SK-N-MC (cell line): ENCODE results near the gene CHST3.
"Not testable (repeated sequence)": the region's sequence is repeated elsewhere in the genome, so short reads cannot be mapped to it uniquely, and the experiment has no call there.

Experiments
- DNase-seq: peaks from one replicate; pipeline ENCODE4 v3.0.0-alpha.2; 2011; ENCODE audit warnings: low read depth, low spot score
- H3K27ac ChIP-seq: fragments of 200-600 bp; sonication (generic); 2 replicates; pipeline ENCODE4 v1.5.1; 2016; ENCODE audit warnings: mixed run types
- H3K36me3 ChIP-seq: fragments of 200-600 bp; sonication (generic); 2 replicates; pipeline ENCODE4 v1.6.1; 2017; ENCODE audit warnings: antibody characterized with exemption, low read length, mixed read lengths; ENCODE audit not compliant: insufficient read depth
- H3K4me3 ChIP-seq: fragments of 200-600 bp; sonication (generic); 2 replicates; pipeline ENCODE4 v1.5.1; 2016
- H3K9ac ChIP-seq: fragments of 200-600 bp; sonication (generic); 2 replicates; pipeline ENCODE4 v1.8.0; 2017; ENCODE audit warnings: mixed run types, mixed read lengths; ENCODE audit not compliant: insufficient read length
- H3K9me3 ChIP-seq: fragments of 200-600 bp; sonication (generic); 2 replicates; pipeline ENCODE4 v1.6.1; 2017; ENCODE audit warnings: low read depth, mild to moderate bottlenecking, antibody characterized with exemption, low read length, moderate library complexity, mixed read lengths
- EZH2 ChIP-seq: fragments of 200-600 bp; sonication (generic); IDR thresholded peaks from one replicate; pipeline ENCODE4 v1.6.1; 2017; ENCODE audit warnings: antibody characterized with exemption
- FOXP2 ChIP-seq: optimal IDR thresholded peaks from 2 replicates; pipeline ENCODE3; 2011; ENCODE audit warnings: mild to moderate bottlenecking, moderate library complexity; ENCODE audit not compliant: insufficient read depth; ENCODE audit errors: extremely low read length, control extremely low read depth
- POLR2AphosphoS5 ChIP-seq: IDR thresholded peaks from 2 replicates; pipeline ENCODE4 v1.6.1; 2012; ENCODE audit warnings: mild to moderate bottlenecking, low read depth, low read length, borderline replicate concordance

CHST3 gene

DNA sequence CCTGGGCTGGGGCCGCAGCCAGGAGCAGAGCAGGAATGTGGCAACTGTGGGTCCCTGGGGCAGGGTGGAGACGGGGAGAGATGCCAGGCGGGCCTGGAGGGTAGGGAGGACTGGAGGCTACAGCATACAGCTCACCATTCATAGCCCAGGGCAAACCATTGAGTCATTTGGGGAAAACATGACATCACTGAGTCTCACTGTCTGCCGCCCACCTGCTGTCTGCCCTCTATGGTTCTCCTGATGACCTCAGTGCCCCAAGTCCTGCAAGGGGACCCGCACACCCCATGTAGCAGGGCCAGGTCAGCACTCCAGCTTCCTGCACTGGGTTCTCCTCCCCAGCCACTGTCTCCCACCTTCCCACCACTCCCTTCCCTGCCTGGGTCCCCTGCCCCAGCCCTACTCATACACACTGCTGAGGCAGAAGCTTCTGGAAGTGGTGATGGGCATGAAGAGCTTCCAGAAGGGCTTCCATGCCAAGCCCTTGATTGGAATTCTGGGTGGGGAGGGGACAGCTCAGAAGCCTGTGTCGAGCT, 10.4 kb downstream of the CHST3 start:
- H3K27ac ChIP-seq: no peak overlapping the region
- H3K9ac ChIP-seq: no peak overlapping the region
- no peak for TF ChIP-seq POLR2AphosphoS5
- no peak for TF ChIP-seq EZH2
- TF ChIP-seq FOXP2: no peak
- no peak overlapping the region for H3K4me3 ChIP-seq
- H3K9me3 ChIP-seq: no peaks in the 10 kb centered on the region
- no peak for DNase-seq
- H3K36me3 ChIP-seq: no peaks in the 10 kb centered on the region

DNA sequence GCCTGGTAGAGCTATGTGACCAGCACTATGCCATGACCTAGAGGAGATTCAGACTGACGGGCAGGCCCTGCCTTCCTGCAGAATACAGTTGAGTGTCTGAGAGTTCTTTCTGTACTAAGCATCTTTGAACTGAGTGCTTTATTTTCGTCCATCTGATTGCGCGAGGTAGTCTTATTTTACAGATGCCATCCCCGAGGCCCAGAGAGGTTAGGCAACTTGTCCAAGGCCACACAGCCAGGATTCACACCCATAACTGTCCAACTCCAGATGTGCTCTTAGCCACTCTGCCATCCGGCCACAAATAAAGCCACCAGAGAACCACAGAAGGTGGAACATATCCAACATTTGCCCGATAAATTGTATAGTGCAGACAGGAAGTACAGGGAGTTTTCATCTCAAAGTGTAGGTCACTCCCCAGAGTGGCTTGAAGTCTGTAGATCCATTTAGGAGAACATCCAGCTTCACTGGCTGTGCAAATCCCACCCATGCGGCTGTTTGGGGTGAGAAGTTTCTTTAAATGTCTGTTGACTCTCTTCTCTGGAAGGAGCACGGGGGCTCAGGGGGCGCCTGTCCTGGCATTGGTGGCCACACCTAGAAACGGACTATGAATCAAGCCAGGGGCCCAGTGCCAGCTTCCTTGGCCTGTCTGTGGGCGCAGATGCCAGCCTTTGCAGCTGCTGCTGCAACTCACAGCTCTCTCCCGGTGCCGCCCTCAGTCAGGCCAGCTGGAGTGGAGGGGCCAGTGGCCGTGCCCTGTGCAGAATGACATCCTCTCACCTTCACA, 11.1 kb downstream of the CHST3 start:
- no peaks in the 10 kb centered on the region for H3K36me3 ChIP-seq
- TF ChIP-seq FOXP2 (no peak), POLR2AphosphoS5 (no peak), EZH2 (no peak)
- no peak overlapping the region for H3K27ac ChIP-seq
- H3K4me3 ChIP-seq: no peak overlapping the region
- H3K9ac ChIP-seq: no peak overlapping the region
- H3K9me3 ChIP-seq: no peaks in the 10 kb centered on the region
- no peak for DNase-seq

GRCh38 chr10:71975871-71976725, 11.9 kb downstream of the CHST3 start:
- no peak for TF ChIP-seq EZH2
- no peak for TF ChIP-seq POLR2AphosphoS5
- no peak for TF ChIP-seq FOXP2

GRCh38 chr10:71977614-71977903, 13.4 kb downstream of the CHST3 start:
- not testable (repeated sequence) for H3K9me3 ChIP-seq, H3K27ac ChIP-seq, DNase-seq, H3K36me3 ChIP-seq, H3K9ac ChIP-seq, H3K4me3 ChIP-seq

More at GRCh38 chr10:71975871-71976725, 11.9 kb downstream of the CHST3 start:
- no peak overlapping the region for H3K4me3 ChIP-seq
- no peaks in the 10 kb centered on the region for H3K9me3 ChIP-seq
- no peak overlapping the region for H3K9ac ChIP-seq
- no peaks in the 10 kb centered on the region for H3K36me3 ChIP-seq
- H3K27ac ChIP-seq: no peak overlapping the region
- DNase-seq: no peak

GRCh38 chr10:71978476-71978875, 14.3 kb downstream of the CHST3 start:
- H3K36me3 ChIP-seq: no peaks in the 10 kb centered on the region
- no peak for DNase-seq
- H3K9me3 ChIP-seq: no peaks in the 10 kb centered on the region
- no peak overlapping the region for H3K4me3 ChIP-seq
- H3K9ac ChIP-seq: no peak overlapping the region
- H3K27ac ChIP-seq: no peak overlapping the region
- TF ChIP-seq EZH2 (no peak), FOXP2 (no peak), POLR2AphosphoS5 (no peak)

DNA sequence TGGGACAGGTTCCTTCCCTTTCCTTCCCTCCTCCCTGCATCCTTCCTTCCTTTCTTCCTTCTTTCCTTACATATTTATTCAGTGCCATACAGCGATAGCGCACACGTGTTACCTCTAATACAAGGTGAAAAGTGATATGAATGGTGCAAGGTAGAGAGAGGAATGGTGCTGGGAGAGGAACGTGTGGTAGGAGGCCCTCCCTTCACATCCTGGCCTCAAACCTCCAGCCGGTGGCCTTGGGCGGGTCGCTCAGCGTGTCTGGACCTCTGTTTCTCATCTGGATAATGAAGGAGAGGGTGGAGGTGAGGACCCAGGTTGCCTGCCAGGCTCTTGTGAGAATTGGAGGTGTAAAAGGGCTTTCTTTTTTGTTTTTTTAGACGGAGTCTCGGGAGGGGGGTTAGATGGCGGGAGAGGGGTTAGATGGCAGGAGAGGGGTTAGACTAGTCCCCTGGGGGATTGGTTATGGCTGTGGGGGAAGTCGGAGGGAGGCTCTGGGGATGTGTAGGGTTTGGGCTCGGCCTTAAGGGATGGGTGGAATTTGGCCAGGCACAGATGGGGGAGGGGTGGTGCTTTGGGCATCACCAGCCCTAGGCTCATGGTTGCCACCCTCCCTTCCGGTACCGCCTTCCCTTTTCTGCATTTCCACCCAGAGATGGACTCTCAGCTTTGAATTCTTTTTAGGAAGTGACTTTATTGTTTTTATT, 14.9 kb downstream of the CHST3 start:
- H3K9me3 ChIP-seq: no peaks in the 10 kb centered on the region
- no peak for DNase-seq
- H3K36me3 ChIP-seq: no peaks in the 10 kb centered on the region
- no peak overlapping the region for H3K27ac ChIP-seq
- TF ChIP-seq FOXP2: no peak
- TF ChIP-seq POLR2AphosphoS5: no peak
- no peak for TF ChIP-seq EZH2
- H3K4me3 ChIP-seq: no peak overlapping the region
- no peak overlapping the region for H3K9ac ChIP-seq

DNA sequence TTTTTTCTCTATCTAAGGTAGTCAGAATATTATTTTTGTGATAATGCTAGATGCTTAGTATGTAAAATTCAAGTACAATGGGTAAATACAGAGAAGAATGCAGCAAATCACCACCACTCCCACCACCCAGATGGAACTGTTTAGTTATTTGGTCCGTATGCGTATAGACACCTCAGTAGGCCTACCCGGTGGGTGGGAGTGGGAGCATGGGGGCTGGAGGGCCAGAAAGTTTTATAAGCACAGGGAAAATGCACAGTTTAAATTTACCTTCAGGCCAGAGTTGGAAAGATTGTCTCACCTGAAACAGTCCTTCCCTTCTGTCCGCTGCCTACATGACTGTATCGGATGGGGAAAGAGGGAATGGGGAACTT, 15.5 kb downstream of the CHST3 start:
- Histone ChIP-seq H3K27ac (no peak overlapping the region), H3K4me3 (no peak overlapping the region), H3K36me3 (no peaks in the 10 kb centered on the region), H3K9ac (no peak overlapping the region), H3K9me3 (no peaks in the 10 kb centered on the region)
- no peak for DNase-seq
- TF ChIP-seq POLR2AphosphoS5 (no peak), FOXP2 (no peak), EZH2 (no peak)
